ENCODE data around the gene SBSN.

The SBSN gene

DNA sequence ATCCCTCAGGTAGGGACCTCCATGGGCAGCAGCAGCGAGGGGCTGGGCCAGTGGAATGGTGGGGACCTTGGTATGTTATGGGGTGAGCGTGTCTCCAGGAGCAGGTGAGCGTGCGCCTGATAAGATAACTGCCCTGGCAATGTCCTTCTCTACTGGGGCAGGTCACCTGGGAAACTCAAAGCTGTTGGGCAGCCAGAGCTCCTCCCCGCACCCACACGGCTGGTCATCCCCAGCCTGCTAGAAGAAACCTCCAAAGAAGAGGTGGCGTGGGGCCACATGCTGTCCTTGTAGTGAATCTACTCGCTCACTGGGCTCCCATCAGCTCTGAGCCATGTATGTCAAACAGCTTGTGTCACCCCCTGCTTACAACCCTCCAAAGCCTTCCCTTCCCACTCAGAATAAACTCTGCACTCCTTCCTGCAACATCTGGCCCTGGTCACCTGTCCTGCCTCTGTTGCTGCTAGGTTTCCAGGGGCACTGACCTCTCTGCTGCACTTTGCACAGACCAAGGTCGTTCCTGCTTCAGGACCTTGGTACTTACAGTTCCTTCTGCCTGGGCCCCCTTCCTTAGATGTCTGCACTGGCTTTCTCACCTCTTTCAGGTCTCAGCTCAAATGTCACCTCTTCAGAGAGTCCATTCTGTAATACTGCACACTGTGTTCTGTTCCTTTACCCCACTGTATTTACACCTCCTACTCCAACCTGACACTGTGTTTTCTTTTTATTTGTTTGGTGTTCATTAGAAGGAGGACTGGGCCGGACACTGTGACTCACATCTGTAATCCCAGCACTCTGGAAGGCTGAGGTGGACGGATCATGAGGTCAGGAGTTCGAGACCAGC, 37.1 kb upstream of the SBSN start:
- Histone ChIP-seq H3K27me3 (peaks cover 0 to 56% of the 10 kb centered on the region in 2 donors), H3K4me3 (no peak overlapping the region), H3K27ac (no peak overlapping the region), H3K9me3 (no peaks in the 10 kb centered on the region), H3K36me3 (no peaks in the 10 kb centered on the region), H3K4me1 (no peaks in the 10 kb centered on the region)
- TF ChIP-seq, protein P1, sequence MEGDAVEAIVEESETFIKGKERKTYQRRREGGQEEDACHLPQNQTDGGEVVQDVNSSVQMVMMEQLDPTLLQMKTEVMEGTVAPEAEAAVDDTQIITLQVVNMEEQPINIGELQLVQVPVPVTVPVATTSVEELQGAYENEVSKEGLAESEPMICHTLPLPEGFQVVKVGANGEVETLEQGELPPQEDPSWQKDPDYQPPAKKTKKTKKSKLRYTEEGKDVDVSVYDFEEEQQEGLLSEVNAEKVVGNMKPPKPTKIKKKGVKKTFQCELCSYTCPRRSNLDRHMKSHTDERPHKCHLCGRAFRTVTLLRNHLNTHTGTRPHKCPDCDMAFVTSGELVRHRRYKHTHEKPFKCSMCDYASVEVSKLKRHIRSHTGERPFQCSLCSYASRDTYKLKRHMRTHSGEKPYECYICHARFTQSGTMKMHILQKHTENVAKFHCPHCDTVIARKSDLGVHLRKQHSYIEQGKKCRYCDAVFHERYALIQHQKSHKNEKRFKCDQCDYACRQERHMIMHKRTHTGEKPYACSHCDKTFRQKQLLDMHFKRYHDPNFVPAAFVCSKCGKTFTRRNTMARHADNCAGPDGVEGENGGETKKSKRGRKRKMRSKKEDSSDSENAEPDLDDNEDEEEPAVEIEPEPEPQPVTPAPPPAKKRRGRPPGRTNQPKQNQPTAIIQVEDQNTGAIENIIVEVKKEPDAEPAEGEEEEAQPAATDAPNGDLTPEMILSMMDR (IDR thresholded peaks at IDR 0.05), result no peak
- no peak for DNase-seq
- intact Hi-C loops (cut with DNase I; ENCODE audit: low total_unique reads), result no loop called here

GRCh38 chr19:35563207-35563829, 35.2 kb upstream of the SBSN start, which contains the start of gene ATP4A:
Gene ATP4A (minus strand): TSS chr19:35563658. CDS start chr19:35563629, 29 bp downstream.
- Histone ChIP-seq H3K27me3 (peaks cover 0 to 61% of the 10 kb centered on the region in 2 donors), H3K4me1 (peaks cover 0 to 3% (median 2%) of the 10 kb centered on the region in 4 donors), H3K9me3 (no peaks in the 10 kb centered on the region), H3K4me3 (no peak within 1 kb of the TSS), H3K36me3 (no peaks in the 10 kb centered on the region), H3K27ac (no peak within 1 kb of the TSS)
- intact Hi-C loops (cut with DNase I; ENCODE audit: low total_unique reads), result no loop called here
- TF ChIP-seq, protein P1 (IDR thresholded peaks at IDR 0.05), result no peak
- no peak for DNase-seq

- Histone ChIP-seq H3K27me3 (peaks cover 0 to 67% of the 10 kb centered on the region in 2 donors), H3K4me1 (peaks cover 0 to 9% (median 7%) of the 10 kb centered on the region in 4 donors), H3K27ac (no peak overlapping the region), H3K36me3 (no peaks in the 10 kb centered on the region), H3K9me3 (no peaks in the 10 kb centered on the region), H3K4me3 (no peak overlapping the region)
- DNase-seq, result no peak
- intact Hi-C loops (cut with DNase I; ENCODE audit: low total_unique reads), result no loop called here
- TF ChIP-seq, protein P1 (IDR thresholded peaks at IDR 0.05), result no peak
Observed at GRCh38 chr19:35562776-35563175, 34.7 kb upstream of the SBSN start.

GRCh38 chr19:35562336-35562735, 34.2 kb upstream of the SBSN start:
- Histone ChIP-seq H3K4me1 (peaks cover 0 to 12% (median 9%) of the 10 kb centered on the region in 4 donors), H3K36me3 (no peaks in the 10 kb centered on the region), H3K27ac (no peak overlapping the region), H3K27me3 (peaks cover 0 to 71% of the 10 kb centered on the region in 2 donors), H3K9me3 (no peaks in the 10 kb centered on the region), H3K4me3 (no peak overlapping the region)
- no peak for DNase-seq
- intact Hi-C loops (cut with DNase I; ENCODE audit: low total_unique reads), result no loop called here
- TF ChIP-seq, protein P1 (IDR thresholded peaks at IDR 0.05), result no peak

DNA sequence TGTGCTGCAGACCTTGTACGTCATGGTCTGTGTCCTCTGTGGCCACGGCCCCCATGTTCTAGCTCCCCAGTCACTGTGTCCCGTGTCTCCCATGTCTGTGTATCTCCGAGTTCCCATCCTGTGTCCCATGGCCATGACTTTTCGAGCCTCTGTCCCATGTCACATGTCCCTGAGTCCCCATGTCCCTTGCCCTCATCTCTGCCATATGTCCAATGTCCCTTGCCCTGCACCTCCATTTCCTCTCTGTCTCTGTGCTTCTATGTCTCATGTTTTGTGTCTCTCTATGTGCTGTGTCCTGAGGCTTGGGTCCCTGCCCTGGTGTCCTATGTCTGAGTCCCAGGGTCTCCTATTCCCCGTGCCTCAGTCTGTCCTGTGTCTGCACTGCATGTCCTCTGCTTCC, 33.3 kb upstream of the SBSN start:
- peaks cover 0 to 72% of the 10 kb centered on the region in 2 donors for H3K27me3 ChIP-seq
- no peak overlapping the region for H3K4me3 ChIP-seq
- no peaks in the 10 kb centered on the region for H3K9me3 ChIP-seq
- DNase-seq, result no peak
- TF ChIP-seq, protein P1 (IDR thresholded peaks at IDR 0.05), result no peak
- H3K4me1 ChIP-seq, result peaks cover 0 to 12% (median 9%) of the 10 kb centered on the region in 4 donors
- H3K27ac ChIP-seq, result no peak overlapping the region
- intact Hi-C loops (cut with DNase I; ENCODE audit: low total_unique reads), result no loop called here
- no peaks in the 10 kb centered on the region for H3K36me3 ChIP-seq

Measured in tibial artery (tissue), 4 donors.